Colonic mucosa (tissue), 4 donors: Measurements from ENCODE around the gene LZTS2. TPM values are rescaled to one million over a fixed set of nuclear protein-coding genes. Genes with fewer than 3 reads are reported as not detected.

ENCODE experiments used
- DNase-seq: peaks from one replicate; pipeline ENCODE4 v3.0.0-alpha.2; 2020
- H3K27ac ChIP-seq: fragments of 200-600 bp; one replicate; pipeline ENCODE4 v1.8.0; 2021
- H3K27me3 ChIP-seq: fragments of 200-600 bp; one replicate; pipeline ENCODE4 v1.8.0; 2021
- H3K36me3 ChIP-seq: fragments of 200-600 bp; one replicate; pipeline ENCODE4 v1.8.0; 2021
- H3K4me1 ChIP-seq: fragments of 200-600 bp; one replicate; pipeline ENCODE4 v1.8.0; 2021; ENCODE audit warnings: mild to moderate bottlenecking
- H3K4me3 ChIP-seq: fragments of 200-600 bp; one replicate; pipeline ENCODE4 v1.8.0; 2021
- H3K9ac ChIP-seq, 2 donors: one replicate each; pipeline ENCODE4 v1.7.0; 2013; ENCODE audit warnings: control low read depth in 2 of 2, low read depth in 2 of 2, low read length in 2 of 2
- H3K9me3 ChIP-seq: fragments of 200-600 bp; one replicate; pipeline ENCODE4 v1.8.0; 2021
- CTCF ChIP-seq: fragments of 200-600 bp; IDR thresholded peaks from one replicate; pipeline ENCODE4 v1.8.0; 2022; ENCODE audit warnings: antibody characterized with exemption, mild to moderate bottlenecking
- intact Hi-C: fragments of 100-400 bp; cut with DNase I; formaldehyde crosslinking; loops from one replicate; pipeline ENCODE4 v1.14.1; 2022
- total RNA-seq, 2 donors: library from RNA; stranded (reverse); fragmentation: NEBNext Ultra II Directional in 1 of 2; extraction: Animal tissue kit (Norgen Biotek cat#: 25700) in 1 of 2; gene quantifications; one replicate each; pipeline ENCODE4 v1.2.1, GENCODE V29; 2021
- donor health status: healthy.
- donor health status: DM: no; HTN: no; CAD: no.
- donor health status: DM: no; HTN: no; CAD: no.

The LZTS2 gene
- total RNA-seq, 2 donors from 2014 or later = 30.8 to 36.5 TPM

DNA sequence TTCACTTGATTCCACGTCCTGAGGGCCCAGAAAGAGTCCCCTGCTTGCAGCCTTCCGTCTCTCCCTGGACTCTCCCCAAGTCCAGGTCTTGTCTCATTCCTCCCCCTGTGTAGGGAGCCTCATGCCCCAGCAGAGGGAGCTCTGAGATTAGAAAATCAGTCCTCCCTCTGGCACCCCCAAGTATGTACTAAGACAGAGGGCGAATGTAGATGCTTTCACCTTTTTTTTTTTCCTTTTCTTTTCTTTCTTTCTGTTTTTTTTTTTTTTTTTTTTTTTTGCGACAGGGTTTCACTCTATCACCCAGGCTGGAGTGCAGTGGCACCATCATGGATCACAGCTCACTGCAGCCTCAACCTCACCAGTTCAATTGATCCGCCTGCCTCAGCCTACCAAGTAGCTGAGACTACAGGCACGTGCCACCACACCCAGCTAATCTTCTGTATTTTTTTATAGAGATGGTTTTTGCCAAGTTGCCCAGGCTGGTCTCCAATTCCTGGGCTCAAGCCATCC lies 41.7 kb downstream of the LZTS2 start:
- Histone ChIP-seq H3K27me3 (no peaks in the 10 kb centered on the region), H3K4me1 (no peaks in the 10 kb centered on the region), H3K36me3 (peaks cover 6% of the 10 kb centered on the region), H3K9ac (no peak overlapping the region), H3K4me3 (no peak overlapping the region), H3K9me3 (no peaks in the 10 kb centered on the region), H3K27ac (no peak overlapping the region)
- intact Hi-C loops = no loop called here
- peak; percentile 74 for TF ChIP-seq CTCF
- DNase-seq = peak; percentile 90

- Histone ChIP-seq H3K4me1 (no peaks in the 10 kb centered on the region), H3K9me3 (no peaks in the 10 kb centered on the region), H3K36me3 (peaks cover 6% of the 10 kb centered on the region), H3K27ac (peak overlapping the region; percentile 93), H3K4me3 (no peak overlapping the region), H3K9ac (peak overlapping the region; percentile 57 to 94), H3K27me3 (no peaks in the 10 kb centered on the region)
- intact Hi-C loops = no loop called here
- DNase-seq = no peak
- no peak for TF ChIP-seq CTCF
Observed at GRCh38 chr10:101042118-101042517, 42.5 kb downstream of the LZTS2 start.

GRCh38 chr10:101042667-101043362 lies 43.2 kb downstream of the LZTS2 start:
- H3K27ac ChIP-seq = peak overlapping the region; percentile 93
- H3K9ac ChIP-seq = peak overlapping the region; percentile 57 to 94
- no peaks in the 10 kb centered on the region for H3K9me3 ChIP-seq
- H3K27me3 ChIP-seq = peaks cover 2% of the 10 kb centered on the region
- H3K36me3 ChIP-seq = peaks cover 6% of the 10 kb centered on the region
- intact Hi-C loops = no loop called here
- DNase-seq = peak; percentile 99
- H3K4me1 ChIP-seq = no peaks in the 10 kb centered on the region
- H3K4me3 ChIP-seq = peak overlapping the region; percentile 36
- TF ChIP-seq CTCF = no peak

GRCh38 chr10:101043363-101043707 lies 43.7 kb downstream of the LZTS2 start:
- peaks cover 8% of the 10 kb centered on the region for H3K27me3 ChIP-seq
- H3K27ac ChIP-seq = peak overlapping the region; percentile 93
- H3K4me1 ChIP-seq = no peaks in the 10 kb centered on the region
- H3K36me3 ChIP-seq = peaks cover 6% of the 10 kb centered on the region
- peak overlapping the region; percentile 45 to 94 for H3K9ac ChIP-seq
- DNase-seq = no peak
- TF ChIP-seq CTCF = no peak
- H3K4me3 ChIP-seq = peak overlapping the region; percentile 36
- no peaks in the 10 kb centered on the region for H3K9me3 ChIP-seq
- intact Hi-C loops = no loop called here

DNA sequence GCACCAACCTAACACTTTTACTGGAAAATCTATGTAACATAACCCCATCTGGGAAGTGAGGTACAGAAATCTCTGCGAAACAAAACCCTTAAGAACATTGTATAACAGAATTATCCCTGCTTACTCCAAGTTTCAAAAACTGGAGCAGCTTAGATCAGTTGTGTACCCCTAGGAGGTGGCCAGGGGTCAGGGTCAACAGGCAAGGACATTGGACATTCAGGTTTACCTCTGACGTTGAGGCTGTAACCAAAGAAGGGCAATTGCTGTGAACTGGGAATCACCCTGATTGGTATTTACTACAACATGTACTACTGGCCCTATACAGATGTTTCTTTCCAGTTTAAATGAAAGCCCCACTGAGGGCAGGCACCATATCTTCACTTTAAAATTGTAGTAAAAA lies 44.5 kb downstream of the LZTS2 start:
- Histone ChIP-seq H3K27ac (peak overlapping the region; percentile 93), H3K36me3 (peaks cover 5% of the 10 kb centered on the region), H3K4me3 (no peak overlapping the region), H3K4me1 (no peaks in the 10 kb centered on the region), H3K9ac (no peak overlapping the region), H3K27me3 (peaks cover 16% of the 10 kb centered on the region), H3K9me3 (no peaks in the 10 kb centered on the region)
- no peak for DNase-seq
- intact Hi-C loops = no loop called here
- TF ChIP-seq CTCF = no peak
